ENCODE data around the gene FKBP6.
"Not testable (repeated sequence)": the region's sequence is repeated elsewhere in the genome, so short reads cannot be mapped to it uniquely, and the experiment has no call there.

FKBP6 gene, protein sequence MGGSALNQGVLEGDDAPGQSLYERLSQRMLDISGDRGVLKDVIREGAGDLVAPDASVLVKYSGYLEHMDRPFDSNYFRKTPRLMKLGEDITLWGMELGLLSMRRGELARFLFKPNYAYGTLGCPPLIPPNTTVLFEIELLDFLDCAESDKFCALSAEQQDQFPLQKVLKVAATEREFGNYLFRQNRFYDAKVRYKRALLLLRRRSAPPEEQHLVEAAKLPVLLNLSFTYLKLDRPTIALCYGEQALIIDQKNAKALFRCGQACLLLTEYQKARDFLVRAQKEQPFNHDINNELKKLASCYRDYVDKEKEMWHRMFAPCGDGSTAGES

DNA sequence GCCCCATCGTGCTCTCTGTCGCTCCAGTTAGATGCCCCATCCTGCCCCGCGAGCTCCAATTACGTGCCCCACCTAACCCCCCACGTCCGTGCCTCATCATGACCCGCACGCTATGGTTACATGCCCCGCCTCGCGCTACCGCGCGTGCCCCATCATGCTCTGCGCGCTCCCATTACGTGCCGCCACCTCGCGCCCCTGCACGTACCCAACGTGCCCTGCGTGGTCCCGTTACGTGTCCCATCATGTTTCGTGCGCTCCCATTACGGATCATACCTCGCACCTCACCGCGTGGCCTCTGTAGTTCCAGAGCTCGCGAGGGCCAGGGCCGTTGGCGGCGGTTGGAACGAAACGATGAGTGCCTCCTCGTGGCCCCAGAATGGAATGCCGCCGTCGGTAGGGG is at the start of gene FKBP6, which contains the start of gene TRIM50:
FKBP6 (plus strand) TSS at position 240 of the 400 bp plus-strand sequence. CDS start 268 bp downstream, outside the sequence.
TRIM50 (minus strand) TSS at position 161 of the 400 bp plus-strand sequence. CDS start 3,295 bp downstream, outside the sequence.
- DNase-seq: not testable (repeated sequence)

DNA sequence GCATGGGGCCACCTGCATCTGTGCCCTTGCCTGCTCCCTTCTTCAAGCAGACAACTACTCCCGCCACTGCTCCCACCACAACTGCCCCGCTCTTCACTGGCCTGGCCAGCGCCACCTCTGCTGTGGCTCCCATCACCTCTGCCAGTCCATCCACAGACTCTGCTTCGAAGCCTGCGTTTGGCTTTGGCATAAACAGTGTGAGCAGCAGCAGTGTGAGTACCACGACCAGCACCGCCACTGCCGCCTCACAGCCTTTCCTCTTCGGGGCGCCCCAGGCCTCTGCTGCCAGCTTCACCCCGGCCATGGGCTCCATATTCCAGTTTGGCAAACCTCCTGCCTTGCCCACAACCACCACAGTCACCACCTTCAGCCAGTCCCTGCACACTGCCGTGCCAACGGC is 30.7 kb upstream of the FKBP6 start:
- not testable (repeated sequence) for DNase-seq

DNA sequence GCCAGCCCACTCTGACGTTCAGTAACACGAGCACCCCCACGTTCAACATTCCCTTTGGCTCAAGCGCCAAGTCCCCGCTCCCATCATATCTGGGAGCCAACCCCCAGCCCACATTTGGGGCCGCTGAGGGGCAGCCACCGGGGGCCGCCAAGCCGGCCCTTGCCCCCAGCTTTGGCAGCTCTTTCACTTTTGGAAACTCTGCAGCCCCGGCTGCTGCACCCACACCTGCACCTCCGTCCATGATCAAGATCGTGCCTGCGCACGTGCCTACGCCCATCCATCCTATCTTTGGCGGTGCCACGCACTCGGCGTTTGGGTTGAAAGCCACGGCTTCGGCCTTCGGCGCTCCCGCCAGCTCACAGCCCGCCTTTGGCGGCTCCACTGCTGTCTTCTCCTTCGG is 30.3 kb upstream of the FKBP6 start:
- not testable (repeated sequence) for DNase-seq

DNA sequence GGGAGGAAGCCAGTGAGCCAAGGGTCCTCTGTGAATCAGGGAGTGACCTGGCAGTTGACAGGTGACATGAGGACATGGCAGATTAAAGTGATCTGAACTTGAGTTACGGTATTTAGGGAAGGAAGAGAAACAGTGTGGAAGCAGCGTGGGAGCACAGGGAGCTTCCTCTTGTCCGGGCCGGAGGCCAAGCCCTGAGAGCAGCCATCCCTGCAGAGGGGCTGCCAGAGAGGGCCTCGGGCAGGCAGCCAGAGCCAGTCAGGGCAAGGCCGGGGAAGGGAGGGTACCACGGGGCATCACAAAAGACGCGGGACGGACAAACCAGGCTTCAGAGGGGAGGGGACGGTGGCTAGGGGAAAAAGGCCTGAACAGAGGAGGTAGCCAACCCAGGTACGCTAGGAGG is 28.1 kb upstream of the FKBP6 start:
- DNase-seq: not testable (repeated sequence)

DNA sequence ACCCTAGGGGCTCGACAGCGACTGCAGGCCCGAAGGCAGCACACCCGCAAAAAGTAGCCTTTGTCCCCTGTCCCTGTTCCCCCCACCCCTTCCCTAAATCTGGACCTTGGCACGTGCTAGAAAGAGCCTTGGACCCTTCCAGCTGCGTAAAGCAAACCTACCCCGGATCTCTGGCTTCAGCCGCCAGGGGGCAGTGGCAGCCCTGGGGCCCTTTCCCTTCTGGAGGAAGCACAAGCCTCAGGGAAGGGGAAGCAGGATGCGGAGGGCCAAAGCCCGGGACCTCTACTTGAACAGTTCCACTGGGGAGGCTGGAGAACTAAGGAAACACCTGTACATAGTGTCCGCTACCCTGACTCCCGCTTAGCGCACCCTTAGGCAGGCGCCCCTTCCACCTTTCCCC is 26.9 kb upstream of the FKBP6 start:
- DNase-seq: not testable (repeated sequence)

DNA sequence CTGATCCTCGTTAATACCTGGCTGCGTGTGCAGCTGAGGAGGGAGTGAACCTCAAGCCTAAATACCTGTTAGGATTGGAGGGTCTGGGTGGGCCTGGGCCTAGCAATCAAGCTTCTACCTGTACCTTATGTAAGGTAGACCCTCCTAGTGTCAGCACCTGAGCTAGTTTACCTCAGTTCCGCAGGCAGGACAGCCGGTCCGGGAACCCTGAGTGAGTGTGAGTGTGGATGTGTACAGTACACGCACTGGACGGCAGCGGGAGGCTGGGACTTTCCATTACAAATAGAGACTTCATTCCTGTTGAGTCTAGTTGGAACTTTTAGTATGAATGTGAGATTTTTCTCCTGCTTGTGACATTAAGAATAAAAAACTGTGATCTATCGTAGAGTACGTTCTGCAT is 25.1 kb upstream of the FKBP6 start:
- DNase-seq: not testable (repeated sequence)

DNA sequence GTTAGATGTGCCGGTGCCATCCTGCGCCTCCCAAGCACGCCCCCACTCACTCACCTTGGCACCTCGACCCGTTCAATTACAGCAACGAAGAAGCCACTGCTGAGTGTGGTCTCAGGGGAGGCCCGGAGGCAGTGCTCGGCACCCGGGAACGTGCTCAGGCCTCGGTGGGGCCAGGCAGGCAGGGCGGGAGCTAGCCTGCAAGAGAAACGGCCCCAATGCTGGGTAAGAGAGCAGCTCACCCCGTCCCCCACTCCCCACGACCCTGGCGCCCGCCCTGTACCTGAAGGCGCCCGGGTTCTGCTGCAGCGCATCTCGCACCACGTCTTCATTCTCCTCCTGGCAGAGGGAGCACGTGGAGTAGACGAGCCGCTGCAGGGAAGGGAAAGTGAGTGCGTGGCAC is 24.4 kb upstream of the FKBP6 start:
- DNase-seq: no peak

DNA sequence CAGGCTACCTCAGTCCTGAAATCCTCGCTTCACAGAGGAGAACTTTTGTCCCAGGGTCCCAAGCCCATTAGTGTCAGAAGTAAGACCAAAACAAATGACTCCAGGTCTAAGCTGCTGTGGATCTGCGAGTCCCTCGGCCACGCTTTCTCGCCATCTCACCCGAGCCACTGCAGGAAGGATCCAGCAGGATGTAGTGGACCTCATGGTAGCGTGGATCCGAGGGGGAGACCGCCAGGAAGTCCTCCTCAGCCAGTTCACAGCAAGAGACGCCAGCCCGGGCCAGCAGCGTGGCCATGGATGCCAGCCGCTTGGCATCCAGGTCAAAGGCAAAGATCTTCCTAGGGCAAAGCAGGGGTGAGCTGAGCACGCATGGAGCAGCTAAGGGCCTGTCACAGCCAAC is 23.9 kb upstream of the FKBP6 start:
- DNase-seq: no peak

DNA sequence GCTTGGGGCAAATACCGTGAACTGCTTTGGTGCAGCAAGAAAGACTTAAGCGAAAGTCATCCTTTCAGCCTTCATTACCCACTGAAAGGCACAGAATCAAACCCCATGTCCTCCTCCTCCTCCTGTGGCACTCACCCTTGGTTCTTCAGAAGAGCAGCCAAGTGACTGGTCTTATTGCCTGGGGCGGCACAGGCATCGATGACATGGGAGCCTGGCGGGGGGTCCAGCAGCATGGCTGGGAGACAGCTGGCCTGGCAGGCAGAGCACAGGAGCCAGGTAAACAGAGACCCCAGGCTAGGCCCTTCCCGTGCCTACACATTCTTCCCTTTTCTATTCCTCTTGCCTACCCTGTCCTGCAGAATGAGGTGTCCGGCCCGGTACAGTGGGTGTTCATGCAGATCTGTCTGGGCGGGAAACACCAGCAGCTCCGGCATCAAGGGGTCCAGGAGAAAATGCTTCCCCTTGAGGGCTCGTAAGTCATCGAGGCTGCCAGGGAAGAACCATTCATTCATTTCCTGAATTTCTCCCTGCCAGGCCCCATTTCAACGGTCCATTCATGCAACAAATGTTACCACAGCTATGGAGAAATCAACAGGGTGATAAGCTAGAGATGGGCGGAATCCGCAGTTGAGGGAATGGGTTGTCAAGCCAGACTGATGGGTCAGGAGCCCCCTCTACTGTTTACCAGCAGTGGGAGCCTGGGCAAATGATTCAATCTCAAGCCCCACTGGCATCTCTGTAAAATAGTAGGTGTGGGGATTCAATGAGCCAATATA is 23.2 kb upstream of the FKBP6 start:
- not testable (repeated sequence) for DNase-seq

DNA sequence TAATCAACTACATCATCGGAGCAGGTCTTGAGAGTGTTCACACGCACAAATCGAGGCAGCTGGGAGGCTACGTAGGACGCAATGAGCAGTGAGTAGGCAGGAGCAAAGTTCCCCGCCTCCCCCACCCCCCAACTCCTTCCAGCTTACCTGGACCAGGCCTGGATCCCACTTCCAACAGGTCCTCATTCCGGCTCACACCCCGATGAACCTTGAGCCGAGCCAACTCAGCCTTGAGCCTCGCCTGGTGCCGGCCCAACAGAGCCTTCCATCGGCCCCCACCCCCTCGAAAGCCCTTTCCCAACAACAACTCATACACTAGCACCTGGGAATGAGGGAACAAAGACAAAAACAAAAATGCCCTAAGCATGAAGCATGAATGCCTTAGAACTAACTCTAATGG is 20.5 kb upstream of the FKBP6 start:
- DNase-seq: no peak

DNA sequence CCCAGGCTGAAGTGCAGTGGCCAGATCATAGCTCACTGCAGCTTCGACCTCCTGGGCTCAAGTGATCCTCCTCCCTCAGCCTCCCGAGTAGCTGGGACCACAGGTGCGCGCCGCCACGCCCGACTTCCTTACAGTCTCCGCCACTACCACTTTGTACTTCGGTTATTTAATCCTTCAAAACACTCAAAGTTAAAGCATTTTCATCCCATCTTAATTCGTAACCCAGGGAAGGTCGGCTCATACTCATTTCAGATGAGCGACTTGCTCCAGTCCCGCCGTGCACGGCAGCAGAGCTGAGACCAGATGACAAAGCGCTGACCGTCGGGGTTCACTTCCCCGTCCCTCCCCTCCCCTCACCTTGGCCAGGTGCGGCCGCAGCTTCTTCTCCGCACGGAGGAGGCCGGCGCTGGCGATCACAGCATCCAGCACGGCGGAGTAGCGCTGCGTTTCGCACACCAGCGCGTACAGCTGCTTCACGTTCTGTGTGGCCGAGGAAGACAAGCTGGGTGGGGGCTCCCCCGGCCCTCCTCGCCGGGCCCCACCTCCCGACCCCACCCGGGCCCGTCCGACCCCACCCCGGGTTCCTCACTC is 19.8 kb upstream of the FKBP6 start:
- DNase-seq: peak in 1 of 2 experiments; percentile 2

DNA sequence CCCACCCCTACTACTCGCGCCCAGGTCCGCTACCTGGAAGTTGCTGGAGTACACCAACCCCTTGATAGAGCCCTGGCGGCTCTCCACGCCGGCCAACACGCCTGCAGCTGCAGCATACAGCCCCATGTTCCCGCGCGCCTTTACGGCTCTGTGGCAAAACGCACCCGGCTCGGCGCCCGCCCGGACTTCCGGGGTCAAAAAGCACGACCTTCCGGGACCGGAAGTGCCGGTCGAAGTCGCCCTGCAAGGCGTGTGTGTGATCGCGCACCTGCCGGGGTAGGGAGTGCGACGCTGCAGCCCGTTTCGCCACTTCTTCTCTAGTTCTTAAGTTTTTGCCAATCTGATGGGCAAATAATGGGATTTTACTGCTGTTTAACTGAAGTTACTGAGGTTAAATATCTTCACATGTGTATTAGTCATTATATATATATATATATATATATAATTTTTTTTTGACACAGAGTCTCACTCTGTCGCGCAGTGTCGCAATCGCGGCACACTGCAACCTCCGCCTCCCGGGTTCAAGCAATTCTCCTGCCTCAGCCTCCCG is 19.2 kb upstream of the FKBP6 start, which contains the start of gene NSUN5:
NSUN5 (minus strand) TSS at position 162 of the 550 bp plus-strand sequence; CDS start at position 126, 36 bp downstream.
- DNase-seq: peak; percentile 86 to 89

DNA sequence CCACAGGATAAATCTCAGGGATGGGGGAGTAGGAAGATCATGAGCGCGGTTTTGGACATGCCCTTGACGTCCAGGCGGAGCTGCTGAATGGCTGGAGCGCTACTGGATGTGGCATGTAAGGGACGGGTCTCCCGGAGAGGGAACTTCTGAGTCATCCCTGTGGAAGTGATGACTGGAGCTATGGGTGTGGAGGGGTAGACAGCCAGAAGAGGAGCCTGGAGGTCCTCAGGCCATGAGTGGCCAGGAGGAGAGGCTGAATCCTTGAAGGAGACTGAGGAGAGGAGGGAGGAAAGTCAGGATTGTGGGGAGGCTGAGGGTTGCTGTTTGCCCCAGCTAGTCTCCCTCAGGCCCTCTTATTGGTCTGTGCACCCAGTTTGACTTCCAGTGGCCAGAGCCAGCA is 16.5 kb upstream of the FKBP6 start:
- not testable (repeated sequence) for DNase-seq

DNA sequence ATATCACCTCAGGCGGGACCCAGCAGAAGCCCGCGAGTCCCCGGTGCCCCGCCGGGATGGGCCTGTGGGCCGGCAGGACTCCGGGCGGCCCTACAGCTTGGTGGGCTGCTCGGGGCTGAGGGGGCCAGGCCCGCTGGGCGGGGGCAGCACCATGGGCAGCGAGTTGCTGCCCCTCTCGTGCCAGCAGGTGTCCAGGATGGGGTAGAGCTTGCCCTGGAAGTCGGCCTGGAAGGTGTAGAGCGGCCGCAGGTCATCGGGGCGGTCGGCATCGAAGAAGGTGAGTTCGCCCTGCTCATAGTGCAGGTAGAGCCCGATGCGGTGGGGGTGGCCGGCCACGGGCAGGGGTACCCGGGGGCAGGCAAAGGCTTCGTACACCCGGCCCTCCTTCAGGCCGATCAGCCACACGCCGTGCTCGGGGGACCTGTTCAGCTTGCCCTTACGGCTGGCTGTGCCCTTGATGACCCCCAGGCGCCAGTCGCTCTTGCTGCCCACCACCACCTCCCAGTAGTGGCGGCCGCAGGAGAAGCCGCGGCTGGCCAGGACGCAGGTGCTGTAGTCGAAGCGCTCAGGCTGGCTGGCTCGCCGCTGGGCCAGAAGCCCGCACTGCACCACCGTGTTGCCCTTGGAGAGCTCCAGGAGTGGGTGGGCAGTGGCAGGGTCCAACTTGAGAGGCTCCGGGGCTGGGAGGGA is 15.0 kb upstream of the FKBP6 start:
- no peak for DNase-seq

DNA sequence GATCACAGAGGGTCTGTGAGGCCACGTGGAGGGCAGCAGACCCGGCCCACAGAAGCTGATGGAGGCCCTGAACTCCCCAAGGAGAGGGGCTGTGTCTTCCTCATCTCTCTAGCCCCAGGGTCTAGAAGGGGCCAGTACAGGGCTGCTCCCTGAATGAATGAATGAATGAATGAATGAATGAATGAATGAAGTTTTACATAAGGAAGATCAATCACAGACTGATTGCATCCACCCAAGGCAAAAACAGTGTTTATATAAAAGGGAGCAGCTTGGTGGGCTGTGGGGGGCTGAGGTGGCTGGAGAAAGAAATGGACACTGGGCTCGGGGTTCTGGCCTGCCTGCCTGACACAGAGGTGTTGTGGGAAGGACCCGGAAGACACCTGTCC is 14.4 kb upstream of the FKBP6 start:
- DNase-seq: no peak

DNA sequence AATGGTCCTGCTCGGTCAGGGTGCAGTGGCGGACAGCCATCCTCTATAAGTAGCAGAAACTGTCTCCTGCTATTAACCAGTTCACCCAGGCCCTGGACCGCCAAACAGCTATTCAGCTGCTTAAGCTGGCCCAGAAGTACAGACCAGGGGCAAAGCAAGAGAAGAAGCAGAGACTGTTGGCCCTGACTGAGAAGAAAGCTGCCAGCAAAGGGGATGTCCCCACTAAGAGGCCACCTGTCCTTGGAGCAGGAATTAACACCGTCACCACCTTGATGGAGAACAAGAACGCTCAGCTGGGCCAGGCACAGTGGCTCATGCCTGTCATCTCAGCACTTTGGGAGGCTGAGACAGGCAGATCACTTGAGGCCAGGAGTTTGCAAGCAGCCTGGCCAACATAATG is 13.7 kb upstream of the FKBP6 start:
- DNase-seq: no peak

DNA sequence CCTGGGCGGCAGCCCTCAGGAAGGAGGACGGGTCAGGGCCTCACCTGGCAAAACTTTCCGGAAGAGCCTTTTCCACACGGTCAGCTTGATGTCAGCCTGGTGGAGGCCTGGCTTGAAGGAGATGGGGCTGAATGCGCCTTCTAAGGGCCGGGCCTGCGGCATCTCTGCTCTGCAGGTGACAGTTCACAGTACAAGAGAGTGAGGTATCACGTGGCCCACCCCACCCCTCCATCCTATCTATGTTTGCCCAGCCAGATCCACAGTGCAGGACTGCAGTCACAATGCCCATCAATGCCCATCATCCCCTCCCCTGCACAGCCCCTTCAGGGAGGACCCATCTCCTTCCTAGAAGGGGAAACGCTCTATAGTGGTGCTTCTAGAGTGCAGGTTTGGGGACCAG is 11.4 kb upstream of the FKBP6 start:
- no peak for DNase-seq

DNA sequence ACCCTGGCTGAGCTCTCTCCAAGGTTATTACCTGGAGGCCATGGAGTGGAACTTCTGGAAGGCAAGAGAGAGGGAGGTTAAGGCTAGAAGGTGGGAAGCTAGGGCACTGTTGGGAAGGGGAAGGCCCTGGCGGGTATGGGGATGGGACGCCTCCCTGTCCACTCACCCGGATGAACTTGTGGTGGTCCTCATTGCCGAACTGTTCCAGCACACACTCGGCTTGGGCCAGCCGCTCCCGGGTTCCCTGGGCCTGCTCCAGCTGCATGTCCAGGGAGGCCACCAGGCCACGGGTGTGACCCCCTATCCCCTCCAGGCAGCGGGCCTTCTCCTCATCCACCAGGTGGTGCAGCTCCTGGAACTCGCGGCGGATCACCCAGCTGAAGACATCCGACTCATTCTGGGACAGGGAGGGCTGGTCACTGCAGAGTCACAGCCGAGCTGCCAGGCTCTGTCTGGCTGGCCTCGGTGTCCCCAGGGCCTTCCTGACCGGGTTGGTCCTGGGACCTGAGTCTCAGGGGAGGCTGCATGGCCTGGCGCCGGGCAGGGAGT is 9.2 kb upstream of the FKBP6 start:
- DNase-seq: not testable (repeated sequence)

DNA sequence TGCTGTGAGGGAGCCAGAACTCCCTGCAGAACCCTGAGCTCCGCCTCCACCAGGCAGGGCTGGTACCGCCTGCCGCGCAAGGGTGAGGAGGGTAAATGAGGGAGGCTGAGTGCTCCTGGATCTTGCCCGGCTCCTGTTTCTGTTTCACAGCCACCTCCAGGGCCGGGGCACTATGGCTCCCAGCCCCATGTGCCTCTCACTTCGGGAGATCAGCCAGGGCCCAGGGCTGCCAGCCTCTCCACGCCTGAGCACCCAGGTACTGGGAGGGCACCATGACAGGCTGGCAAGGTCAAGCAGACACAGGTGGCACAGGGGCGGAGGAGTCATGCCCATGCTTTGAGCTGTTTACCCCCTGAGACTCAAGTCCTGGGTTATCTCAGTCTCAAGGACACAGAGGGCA is 8.4 kb upstream of the FKBP6 start:
- DNase-seq: not testable (repeated sequence)

DNA sequence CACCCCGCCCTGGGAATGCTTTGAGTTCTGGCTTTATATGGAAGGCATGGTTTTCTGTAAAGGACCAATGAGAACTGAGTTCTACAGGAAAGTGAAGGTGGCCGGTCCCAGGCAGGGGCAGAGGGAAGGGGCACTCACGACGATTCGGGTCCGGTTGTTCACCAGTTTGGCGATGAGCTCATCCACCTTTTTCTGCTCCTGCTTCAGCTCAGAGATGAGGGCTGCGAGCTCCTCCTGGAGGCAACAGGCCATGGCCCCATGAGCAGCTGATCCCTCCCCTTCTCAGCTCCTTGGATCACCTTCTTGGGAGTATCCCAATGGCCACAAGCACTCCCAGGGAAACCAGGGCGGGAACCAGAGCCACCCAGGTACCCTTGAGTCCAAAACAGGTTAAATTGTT is 8.0 kb upstream of the FKBP6 start:
- DNase-seq: not testable (repeated sequence)

DNA sequence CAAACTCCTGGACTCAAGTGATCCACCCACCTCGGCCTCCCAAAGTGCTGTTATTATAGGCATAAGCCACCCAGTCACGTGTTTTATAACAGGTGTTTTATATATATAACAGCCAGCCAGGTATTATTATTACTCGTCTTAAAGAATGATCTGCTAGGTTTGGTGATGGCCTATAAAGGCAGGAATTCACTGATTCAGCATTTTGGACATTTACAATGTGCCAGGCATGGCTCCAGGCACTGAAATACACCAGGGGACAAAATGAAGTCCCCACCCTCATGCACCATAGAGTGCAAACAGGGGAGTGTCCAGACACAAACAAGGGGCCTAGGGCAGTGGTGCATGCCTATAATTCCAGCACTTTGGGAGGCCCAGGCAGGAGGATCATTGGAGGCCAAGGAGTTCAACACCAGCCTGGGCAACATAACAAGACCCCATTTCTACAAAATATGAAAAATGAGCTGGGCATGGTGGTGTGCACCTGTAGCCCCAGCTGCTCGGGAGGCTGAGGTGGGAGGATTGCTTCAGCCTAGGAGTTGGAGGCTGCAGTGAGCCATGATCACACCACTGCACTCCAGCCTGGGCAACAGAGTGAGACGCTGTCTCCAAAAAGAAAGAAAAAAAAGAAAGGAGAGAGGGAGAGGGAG is 4.4 kb upstream of the FKBP6 start:
- DNase-seq: not testable (repeated sequence)

All from stimulated activated CD4-positive, alpha-beta T cell treated with anti-CD3 and anti-CD28 coated beads, Interleukin-4, amount 100 ng/mL, for 4 hours (primary cell).